ENCODE measurements around the gene AOC2.
"Not testable (repeated sequence)": the region's sequence is repeated elsewhere in the genome, so short reads cannot be mapped to it uniquely, and the experiment has no call there.

Gene AOC2

DNA sequence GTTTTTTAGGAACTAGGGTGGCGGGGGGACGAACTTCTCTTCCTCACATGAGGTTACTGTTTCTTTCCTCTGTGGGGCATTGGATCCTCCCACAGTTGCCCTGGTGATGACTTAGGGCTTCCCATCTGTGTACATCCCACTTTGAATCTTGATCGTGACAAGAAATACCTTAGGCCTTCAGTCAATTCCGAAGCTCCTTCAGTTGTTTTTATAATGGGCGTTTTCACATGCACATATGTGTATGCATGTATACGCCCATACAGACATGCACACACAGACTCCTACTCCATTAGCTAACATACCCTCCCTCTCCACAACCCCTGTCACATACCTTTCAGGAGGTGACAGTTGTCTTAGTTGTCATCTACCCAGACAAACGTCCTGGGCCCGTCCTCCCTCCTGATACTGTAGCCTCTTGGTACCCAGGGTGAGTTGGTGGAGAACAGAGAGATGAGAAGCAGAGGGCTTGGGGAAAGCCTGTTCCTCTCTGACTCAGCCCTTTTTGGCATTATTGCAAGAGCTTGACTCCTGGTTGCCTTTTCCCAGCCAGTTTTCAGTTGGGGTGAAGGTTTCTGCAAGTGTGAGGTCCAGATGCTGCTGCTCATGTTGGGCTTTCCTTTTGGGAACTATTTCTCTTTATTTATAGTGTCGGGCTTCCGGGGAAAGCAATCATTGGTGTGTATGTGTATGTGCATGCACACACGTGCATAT is 2.2 kb upstream of the AOC2 start:
- Mint-ChIP-seq H3K36me3 (ENCODE audit: insufficient read depth) (peaks cover 57% of the 10 kb centered on the region), H3K4me3 (no peak overlapping the region), H3K27ac (ENCODE audit: low read depth) (no peak overlapping the region), H3K9me3 (no peaks in the 10 kb centered on the region), H3K27me3 (no peaks in the 10 kb centered on the region), H3K4me1 (peaks cover 9% of the 10 kb centered on the region)
- DNase-seq (ENCODE audit: low spot score in 2 of 2) (no peak), ATAC-seq (replicated peaks; ENCODE audit: extremely low read depth, poor library complexity, severe bottlenecking) (no peak)

DNA sequence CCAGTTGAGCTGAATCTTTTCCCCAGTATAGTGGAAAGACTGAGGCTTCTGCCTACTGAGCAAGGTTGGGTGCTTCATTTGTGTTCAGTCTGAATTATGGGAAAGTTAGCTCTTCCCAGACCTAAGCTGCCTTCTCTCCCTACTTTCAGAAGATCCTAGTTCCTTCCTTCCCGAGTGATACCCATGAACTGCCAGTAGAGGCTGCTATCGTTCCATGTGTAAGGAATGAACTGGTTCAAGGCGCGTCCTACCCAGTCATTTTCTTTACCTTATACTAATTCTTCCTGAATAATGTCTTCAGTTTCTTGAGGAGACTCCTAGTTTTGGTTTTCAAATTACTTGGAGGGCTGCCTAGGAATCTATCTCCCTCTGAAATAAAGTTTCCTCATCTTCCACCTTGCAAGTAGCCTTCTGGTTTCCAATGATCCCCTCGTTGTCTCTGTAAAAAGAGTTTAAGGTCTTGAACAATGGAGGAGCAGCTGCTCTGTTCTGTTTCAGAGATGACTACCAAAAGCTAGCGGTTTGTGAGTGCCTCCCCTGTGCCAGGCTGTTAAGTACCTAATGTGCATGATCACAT is 934 bp upstream of the AOC2 start:
- ATAC-seq (replicated peaks; ENCODE audit: extremely low read depth, poor library complexity, severe bottlenecking) (no peak), DNase-seq (ENCODE audit: low spot score in 2 of 2) (no peak)
- Mint-ChIP-seq H3K27me3 (no peaks in the 10 kb centered on the region), H3K4me3 (no peak overlapping the region), H3K4me1 (peaks cover 9% of the 10 kb centered on the region), H3K36me3 (ENCODE audit: insufficient read depth) (peaks cover 45% of the 10 kb centered on the region), H3K9me3 (no peaks in the 10 kb centered on the region), H3K27ac (ENCODE audit: low read depth) (peak overlapping the region; percentile 19)

GRCh38 chr17:42844761-42845555 is 578 bp downstream of the AOC2 start:
- Mint-ChIP-seq H3K27ac (ENCODE audit: low read depth) (no peak overlapping the region), H3K4me1 (peaks cover 9% of the 10 kb centered on the region), H3K36me3 (ENCODE audit: insufficient read depth) (peaks cover 31% of the 10 kb centered on the region), H3K9me3 (no peaks in the 10 kb centered on the region), H3K27me3 (no peaks in the 10 kb centered on the region), H3K4me3 (no peak overlapping the region)
- no peak for DNase-seq (ENCODE audit: low spot score in 2 of 2)
- no peak for ATAC-seq (replicated peaks; ENCODE audit: extremely low read depth, poor library complexity, severe bottlenecking)

GRCh38 chr17:42845556-42845917 is 1.2 kb downstream of the AOC2 start:
- no peak overlapping the region for H3K4me3 Mint-ChIP-seq
- ATAC-seq (replicated peaks; ENCODE audit: extremely low read depth, poor library complexity, severe bottlenecking) (no peak), DNase-seq (ENCODE audit: low spot score in 2 of 2) (no peak)
- H3K36me3 Mint-ChIP-seq (ENCODE audit: insufficient read depth): peaks cover 27% of the 10 kb centered on the region
- H3K27ac Mint-ChIP-seq (ENCODE audit: low read depth): no peak overlapping the region
- H3K27me3 Mint-ChIP-seq: no peaks in the 10 kb centered on the region
- H3K4me1 Mint-ChIP-seq: peaks cover 9% of the 10 kb centered on the region
- no peaks in the 10 kb centered on the region for H3K9me3 Mint-ChIP-seq

- Mint-ChIP-seq H3K36me3 (ENCODE audit: insufficient read depth) (peaks cover 22% of the 10 kb centered on the region), H3K27me3 (no peaks in the 10 kb centered on the region), H3K4me3 (no peak overlapping the region), H3K9me3 (no peaks in the 10 kb centered on the region), H3K4me1 (peaks cover 9% of the 10 kb centered on the region), H3K27ac (ENCODE audit: low read depth) (no peak overlapping the region)
- DNase-seq (ENCODE audit: low spot score in 2 of 2): no peak
- no peak for ATAC-seq (replicated peaks; ENCODE audit: extremely low read depth, poor library complexity, severe bottlenecking)
Observed at GRCh38 chr17:42845918-42846593, 1.7 kb downstream of the AOC2 start.

GRCh38 chr17:42846594-42847280 is 2.4 kb downstream of the AOC2 start:
- Mint-ChIP-seq H3K36me3 (ENCODE audit: insufficient read depth) (peaks cover 15% of the 10 kb centered on the region), H3K4me3 (no peak overlapping the region), H3K4me1 (peaks cover 9% of the 10 kb centered on the region), H3K27me3 (no peaks in the 10 kb centered on the region), H3K27ac (ENCODE audit: low read depth) (no peak overlapping the region), H3K9me3 (no peaks in the 10 kb centered on the region)
- ATAC-seq (replicated peaks; ENCODE audit: extremely low read depth, poor library complexity, severe bottlenecking): no peak
- DNase-seq (ENCODE audit: low spot score in 2 of 2): no peak

GRCh38 chr17:42848093-42848492 is 3.7 kb downstream of the AOC2 start:
- no peak overlapping the region for H3K27ac Mint-ChIP-seq (ENCODE audit: low read depth)
- DNase-seq (ENCODE audit: low spot score in 2 of 2): no peak
- no peaks in the 10 kb centered on the region for H3K9me3 Mint-ChIP-seq
- H3K27me3 Mint-ChIP-seq: peaks cover 10% of the 10 kb centered on the region
- no peak overlapping the region for H3K4me3 Mint-ChIP-seq
- ATAC-seq (replicated peaks; ENCODE audit: extremely low read depth, poor library complexity, severe bottlenecking): no peak
- peaks cover 7% of the 10 kb centered on the region for H3K36me3 Mint-ChIP-seq (ENCODE audit: insufficient read depth)
- peaks cover 9% of the 10 kb centered on the region for H3K4me1 Mint-ChIP-seq

DNA sequence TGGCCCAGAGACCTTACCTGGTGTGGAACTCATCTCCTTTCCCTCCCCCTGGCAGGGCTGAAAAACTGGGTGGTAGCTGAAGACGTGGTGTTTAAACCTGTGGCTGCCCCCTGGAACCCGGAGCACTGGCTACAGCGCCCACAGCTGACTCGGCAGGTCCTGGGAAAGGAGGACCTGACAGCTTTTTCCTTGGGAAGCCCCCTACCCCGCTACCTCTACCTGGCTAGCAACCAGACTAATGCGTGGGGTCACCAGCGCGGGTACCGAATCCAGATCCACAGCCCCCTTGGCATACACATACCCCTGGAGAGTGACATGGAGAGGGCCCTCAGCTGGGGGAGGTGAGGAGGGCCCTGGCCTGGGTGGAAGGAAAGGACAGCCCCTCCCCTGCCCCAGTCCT is 4.7 kb downstream of the AOC2 start:
- peaks cover 19% of the 10 kb centered on the region for H3K27me3 Mint-ChIP-seq
- no peak overlapping the region for H3K27ac Mint-ChIP-seq (ENCODE audit: low read depth)
- no peak overlapping the region for H3K4me3 Mint-ChIP-seq
- ATAC-seq (replicated peaks; ENCODE audit: extremely low read depth, poor library complexity, severe bottlenecking): no peak
- peaks cover 1% of the 10 kb centered on the region for H3K36me3 Mint-ChIP-seq (ENCODE audit: insufficient read depth)
- no peaks in the 10 kb centered on the region for H3K9me3 Mint-ChIP-seq
- DNase-seq (ENCODE audit: low spot score in 2 of 2): no peak
- H3K4me1 Mint-ChIP-seq: peaks cover 9% of the 10 kb centered on the region

DNA sequence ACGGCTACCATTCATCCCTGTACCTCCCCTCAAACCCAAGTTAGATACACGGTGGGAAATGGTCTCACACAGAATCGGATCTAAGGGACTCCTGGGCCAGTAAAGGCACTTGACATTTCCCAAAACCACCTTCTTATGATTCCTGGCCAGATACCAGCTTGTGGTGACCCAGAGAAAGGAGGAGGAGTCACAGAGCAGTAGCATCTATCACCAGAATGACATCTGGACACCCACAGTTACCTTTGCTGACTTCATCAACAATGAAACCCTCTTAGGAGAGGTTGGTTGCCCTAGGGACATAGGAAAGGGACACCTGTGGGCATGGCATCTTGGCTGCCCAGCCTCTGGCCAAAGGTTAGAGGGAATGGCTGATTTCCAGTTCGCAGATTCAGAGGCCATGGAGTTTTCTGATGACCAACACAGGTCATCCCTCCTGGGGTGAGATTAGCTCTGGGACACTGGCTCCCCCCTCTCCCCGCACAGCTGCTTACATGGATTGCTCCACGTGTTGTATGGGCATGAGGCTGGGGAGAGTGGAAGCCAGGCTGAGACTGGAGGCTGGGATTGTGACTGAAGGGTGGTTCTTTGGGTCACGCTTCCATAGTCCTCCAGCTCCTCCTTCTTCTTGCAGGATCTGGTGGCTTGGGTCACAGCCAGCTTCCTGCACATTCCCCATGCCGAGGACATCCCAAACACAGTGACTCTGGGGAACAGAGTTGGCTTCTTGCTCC is 5.2 kb downstream of the AOC2 start:
- Mint-ChIP-seq H3K4me3 (no peak overlapping the region), H3K27me3 (peaks cover 25% of the 10 kb centered on the region), H3K36me3 (ENCODE audit: insufficient read depth) (peaks cover 1% of the 10 kb centered on the region), H3K4me1 (peaks cover 9% of the 10 kb centered on the region), H3K27ac (ENCODE audit: low read depth) (no peak overlapping the region), H3K9me3 (no peaks in the 10 kb centered on the region)
- no peak for ATAC-seq (replicated peaks; ENCODE audit: extremely low read depth, poor library complexity, severe bottlenecking)
- DNase-seq (ENCODE audit: low spot score in 2 of 2): no peak

DNA sequence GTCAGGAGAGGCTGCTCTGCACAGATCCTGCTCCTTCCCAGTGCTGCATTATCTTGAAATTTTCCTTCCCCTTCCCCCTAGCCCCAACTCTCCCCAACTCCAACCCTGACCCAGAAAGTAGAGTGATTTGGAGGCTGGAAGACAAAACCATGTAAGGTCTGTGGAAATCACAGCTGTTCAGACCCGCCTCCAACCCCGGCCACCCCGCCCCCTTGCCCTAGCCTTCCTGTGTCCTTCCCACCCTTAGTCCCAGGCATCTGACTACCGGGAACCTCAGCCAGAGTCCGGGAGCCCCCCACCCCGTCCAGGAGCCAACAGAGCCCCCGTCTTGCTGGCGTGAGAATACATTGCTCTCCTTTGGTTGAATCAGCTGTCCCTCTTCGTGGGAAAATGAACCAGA is 6.6 kb downstream of the AOC2 start, which contains the start of gene AOC3:
AOC3 (plus strand) TSS at position 246 of the 400 bp plus-strand sequence; CDS start at position 391, 145 bp downstream.
- Mint-ChIP-seq H3K4me1 (peaks cover 2% of the 10 kb centered on the region), H3K27ac (ENCODE audit: low read depth) (no peak within 1 kb of the TSS), H3K4me3 (no peak within 1 kb of the TSS), H3K27me3 (peaks cover 25% of the 10 kb centered on the region), H3K9me3 (no peaks in the 10 kb centered on the region), H3K36me3 (ENCODE audit: insufficient read depth) (peaks cover 1% of the 10 kb centered on the region)
- no peak for ATAC-seq (replicated peaks; ENCODE audit: extremely low read depth, poor library complexity, severe bottlenecking)
- DNase-seq (ENCODE audit: low spot score in 2 of 2): no peak

DNA sequence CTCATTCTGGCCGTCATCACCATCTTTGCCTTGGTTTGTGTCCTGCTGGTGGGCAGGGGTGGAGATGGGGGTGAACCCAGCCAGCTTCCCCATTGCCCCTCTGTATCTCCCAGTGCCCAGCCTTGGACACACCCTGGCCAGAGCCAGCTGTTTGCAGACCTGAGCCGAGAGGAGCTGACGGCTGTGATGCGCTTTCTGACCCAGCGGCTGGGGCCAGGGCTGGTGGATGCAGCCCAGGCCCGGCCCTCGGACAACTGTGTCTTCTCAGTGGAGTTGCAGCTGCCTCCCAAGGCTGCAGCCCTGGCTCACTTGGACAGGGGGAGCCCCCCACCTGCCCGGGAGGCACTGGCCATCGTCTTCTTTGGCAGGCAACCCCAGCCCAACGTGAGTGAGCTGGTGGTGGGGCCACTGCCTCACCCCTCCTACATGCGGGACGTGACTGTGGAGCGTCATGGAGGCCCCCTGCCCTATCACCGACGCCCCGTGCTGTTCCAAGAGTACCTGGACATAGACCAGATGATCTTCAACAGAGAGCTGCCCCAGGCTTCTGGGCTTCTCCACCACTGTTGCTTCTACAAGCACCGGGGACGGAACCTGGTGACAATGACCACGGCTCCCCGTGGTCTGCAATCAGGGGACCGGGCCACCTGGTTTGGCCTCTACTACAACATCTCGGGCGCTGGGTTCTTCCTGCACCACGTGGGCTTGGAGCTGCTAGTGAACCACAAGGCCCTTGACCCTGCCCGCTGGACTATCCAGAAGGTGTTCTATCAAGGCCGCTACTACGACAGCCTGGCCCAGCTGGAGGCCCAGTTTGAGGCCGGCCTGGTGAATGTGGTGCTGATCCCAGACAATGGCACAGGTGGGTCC is 7.2 kb downstream of the AOC2 start:
- H3K27ac Mint-ChIP-seq (ENCODE audit: low read depth); DNase-seq (ENCODE audit: low spot score in 2 of 2); H3K36me3 Mint-ChIP-seq (ENCODE audit: insufficient read depth); H3K4me3 Mint-ChIP-seq; ATAC-seq (replicated peaks; ENCODE audit: extremely low read depth, poor library complexity, severe bottlenecking); H3K9me3 Mint-ChIP-seq; H3K4me1 Mint-ChIP-seq: not testable (repeated sequence)
- peaks cover 30% of the 10 kb centered on the region for H3K27me3 Mint-ChIP-seq
